GM12878 (cell line): Measurements from ENCODE around the gene FKBP1B. TPM values are rescaled to one million over a fixed set of nuclear protein-coding genes. Genes with fewer than 3 reads are reported as not detected.

Experiments
- ATAC-seq: fragments of 200-7000 bp; cut with Tn5 transposase; 3 replicates; pipeline ENCODE4 v1.9.1; 2020; ENCODE audit warnings: mild to moderate bottlenecking, moderate library complexity
- BruUV-seq: library from RNA; stranded (reverse); fragments of 400-500 nt; replicated peaks from 2 replicates; lab custom pipeline; 2021; lab: Mats Ljungman, UMichigan
- CTCF ChIA-PET: fragments of 300-600 bp; sonication (Branson Sonifier 250); formaldehyde crosslinking; extraction: SDS; loops from one replicate; lab custom pipeline; 2021; ENCODE audit warnings: inconsistent platforms; lab: Yijun Ruan, JAX
- POLR2A ChIA-PET: fragments of 350-600 bp; formaldehyde crosslinking; extraction: SDS; loops from one replicate; lab custom pipeline; 2021; ENCODE audit warnings: inconsistent platforms; lab: Charles Lee
- RAD21 ChIA-PET: fragments of 300-600 bp; sonication (Branson Sonifier 250); formaldehyde crosslinking; loops from one replicate; lab custom pipeline; 2023; ENCODE audit warnings: antibody characterized with exemption; ENCODE audit not compliant: unreplicated experiment; lab: Charles Lee
- SMC1A ChIA-PET: fragments of 300-600 bp; sonication (Branson Sonifier 250); formaldehyde crosslinking; loops from one replicate; lab custom pipeline; 2023; ENCODE audit not compliant: unreplicated experiment, uncharacterized antibody; lab: Charles Lee
- DNase-seq: peaks from one replicate; pipeline ENCODE4 v3.0.0-alpha.2; 2011; ENCODE audit warnings: low read depth, low spot score
- FAIRE-seq: peaks from 3 replicates; lab custom pipeline; 2011; peaks lifted over from hg19 to GRCh38; lab: Jason Lieb, UNC
- H2AFZ ChIP-seq: 2 replicates; pipeline ENCODE4 v1.6.0; 2011; ENCODE audit warnings: low read depth, low read length, control low read depth; ENCODE audit not compliant: control insufficient read depth
- H3K27ac ChIP-seq: 2 replicates; pipeline ENCODE4 v1.5.1; 2011; ENCODE audit warnings: control low read depth; ENCODE audit not compliant: control insufficient read depth, insufficient read depth
- H3K27me3 ChIP-seq, 2 experiments: replicated peaks in 1 of 2; 2 replicates each; pipeline versions ENCODE4 v1.6.0 to v1.6.1; 2011; ENCODE audit warnings: low read length in 1 of 2; ENCODE audit not compliant: control insufficient read depth in 2 of 2, insufficient read depth in 2 of 2
- H3K36me3 ChIP-seq, 2 experiments: 2 replicates each; pipeline ENCODE4 v1.5.1; 2011; ENCODE audit warnings: low read length in 1 of 2; ENCODE audit not compliant: control insufficient read depth in 2 of 2, insufficient read depth in 2 of 2
- H3K4me1 ChIP-seq: 2 replicates; pipeline ENCODE4 v1.6.1; 2011; ENCODE audit warnings: mild to moderate bottlenecking, low read length, moderate library complexity, mixed read lengths; ENCODE audit not compliant: control insufficient read depth, insufficient read depth
- H3K4me2 ChIP-seq: 2 replicates; pipeline ENCODE4 v1.6.0; 2011; ENCODE audit warnings: control low read depth; ENCODE audit not compliant: control insufficient read depth, insufficient read depth
- H3K4me3 ChIP-seq: fragments of 200-600 bp; sonication (generic); 2 replicates; pipeline ENCODE4 v1.5.1; 2016
- H3K79me2 ChIP-seq: 2 replicates; pipeline ENCODE4 v1.6.0; 2011; ENCODE audit warnings: low read length; ENCODE audit not compliant: control insufficient read depth, insufficient read depth
- H3K9ac ChIP-seq: 2 replicates; pipeline ENCODE4 v1.8.0; 2011; ENCODE audit warnings: low read length, control low read depth, mixed read lengths; ENCODE audit not compliant: control insufficient read depth, insufficient read depth
- H3K9me3 ChIP-seq: replicated peaks from 3 replicates; pipeline ENCODE4 v1.5.1; 2011; ENCODE audit warnings: mild to moderate bottlenecking, low read length; ENCODE audit not compliant: control insufficient read depth, insufficient read depth
- H4K20me1 ChIP-seq: 2 replicates; pipeline ENCODE4 v1.6.0; 2011; ENCODE audit not compliant: control insufficient read depth, insufficient read depth
- BRCA1 ChIP-seq: IDR thresholded peaks from 2 replicates; pipeline ENCODE4 v1.6.1; 2011; ENCODE audit warnings: low read depth, low read length, improper control_type of control experiment
- RFX5 ChIP-seq: IDR thresholded peaks from 2 replicates; pipeline ENCODE4 v1.6.1; 2011; ENCODE audit warnings: low read depth, low read length, improper control_type of control experiment
- STAT1 ChIP-seq: fragments of 450-650 bp; conservative IDR thresholded peaks from 2 replicates; pipeline ENCODE4 v1.6.1; 2014; ENCODE audit warnings: antibody characterized with exemption, mild to moderate bottlenecking
- WGBS: methylation state at CpG from one replicate; pipeline ENCODE4 v1.1.6; 2016; ENCODE audit warnings: low lambda C conversion rate; ENCODE audit not compliant: insufficient replicate concordance, insufficient coverage; ENCODE audit errors: missing lambda C conversion rate; 5-methylcytosine and 5-hydroxymethylcytosine counted together
- in situ Hi-C: fragments of 300-500 bp; cut with MboI; formaldehyde crosslinking; loops from 9 replicates; pipeline ENCODE4 v1.14.3; 2018; ENCODE audit warnings: mixed read lengths
- intact Hi-C: fragments of 100-400 bp; cut with micrococcal nuclease; formaldehyde crosslinking; loops from one replicate; pipeline ENCODE4 v1.14.2; 2022; ENCODE audit not compliant: unreplicated experiment
- polyA plus RNA-seq, 11 experiments: library from polyadenylated mRNA; depleted of rRNA in 4 of 11; unstranded in 6 of 11; stranded (reverse) in 5 of 11; fragments of >200 nt; fragmentation: Nextera tagmentation in 4 of 11; fragmentation: Illumina TruSeq in 1 of 11; extraction: Ambion mirVana in 4 of 11; extraction: Trizol in 1 of 11; gene quantifications; 1 replicate in 1 of 11; 2 replicates in 10 of 11; pipeline versions ENCODE4 v1.2.1 to v1.2.3, GENCODE V29; 2011 to 2016; ENCODE audit warnings: inconsistent platforms in 2 of 11, missing spikeins in 2 of 11, low read depth in 1 of 11
- total RNA-seq, 4 experiments: library from RNA; depleted of rRNA in 3 of 4; stranded (reverse); fragments of >200 nt in 3 of 4; fragmentation: Illumina TruSeq in 1 of 4; extraction: Trizol in 1 of 4; gene quantifications; 2 replicates each; pipeline versions ENCODE4 v1.2.1 to v1.2.3, GENCODE V29; 2013 to 2021
- TF ChIP-seq, protein P1 (sequence below): fragments of 450-650 bp; IDR thresholded peaks from 2 replicates; pipeline ENCODE4 v1.6.1; 2017; ENCODE audit warnings: mild to moderate bottlenecking
- TF ChIP-seq, protein P2 (sequence below): IDR thresholded peaks from 2 replicates; pipeline ENCODE4 v1.6.1; 2012; ENCODE audit warnings: low read length, inconsistent platforms
- TF ChIP-seq, protein P3 (sequence below): fragments of 450-650 bp; IDR thresholded peaks from 2 replicates; pipeline ENCODE4 v1.6.1; 2017; ENCODE audit warnings: mild to moderate bottlenecking, moderate library complexity

Gene FKBP1B
- total and polyA plus RNA-seq, 10 of the 15 experiments (the other 5 are each of a cell fraction or from before 2014, with no cell fraction given), result 0.18 to 0.53 (median 0.24) TPM

- no peak overlapping the region for H3K4me3 ChIP-seq
- no TSS peak for BruUV-seq
Observed at GRCh38 chr2:24110660-24111303, 61.2 kb downstream of the FKBP1B start.

More at GRCh38 chr2:24110660-24111303, 61.2 kb downstream of the FKBP1B start:
- Histone ChIP-seq H3K27ac (no peak overlapping the region), H3K36me3 (no peaks in the 10 kb centered on the region), H3K4me2 (no peak overlapping the region), H3K9ac (no peak overlapping the region), H3K4me1 (no peaks in the 10 kb centered on the region), H3K27me3 (no peaks in the 10 kb centered on the region), H2AFZ (no peak overlapping the region)
- DNase-seq, result no peak
- RAD21 ChIA-PET, result interaction anchor here (1.1 kb wide), 1 partner anchor 12 kb away, joined by 3 read pairs; no protein-coding TSS in a partner anchor
- ATAC-seq, result no peak
- TF ChIP-seq STAT1 (no peak), BRCA1 (no peak), RFX5 (no peak)
- TF ChIP-seq, protein P1, sequence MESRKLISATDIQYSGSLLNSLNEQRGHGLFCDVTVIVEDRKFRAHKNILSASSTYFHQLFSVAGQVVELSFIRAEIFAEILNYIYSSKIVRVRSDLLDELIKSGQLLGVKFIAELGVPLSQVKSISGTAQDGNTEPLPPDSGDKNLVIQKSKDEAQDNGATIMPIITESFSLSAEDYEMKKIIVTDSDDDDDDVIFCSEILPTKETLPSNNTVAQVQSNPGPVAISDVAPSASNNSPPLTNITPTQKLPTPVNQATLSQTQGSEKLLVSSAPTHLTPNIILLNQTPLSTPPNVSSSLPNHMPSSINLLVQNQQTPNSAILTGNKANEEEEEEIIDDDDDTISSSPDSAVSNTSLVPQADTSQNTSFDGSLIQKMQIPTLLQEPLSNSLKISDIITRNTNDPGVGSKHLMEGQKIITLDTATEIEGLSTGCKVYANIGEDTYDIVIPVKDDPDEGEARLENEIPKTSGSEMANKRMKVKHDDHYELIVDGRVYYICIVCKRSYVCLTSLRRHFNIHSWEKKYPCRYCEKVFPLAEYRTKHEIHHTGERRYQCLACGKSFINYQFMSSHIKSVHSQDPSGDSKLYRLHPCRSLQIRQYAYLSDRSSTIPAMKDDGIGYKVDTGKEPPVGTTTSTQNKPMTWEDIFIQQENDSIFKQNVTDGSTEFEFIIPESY, result no peak
- TF ChIP-seq, protein P2, sequence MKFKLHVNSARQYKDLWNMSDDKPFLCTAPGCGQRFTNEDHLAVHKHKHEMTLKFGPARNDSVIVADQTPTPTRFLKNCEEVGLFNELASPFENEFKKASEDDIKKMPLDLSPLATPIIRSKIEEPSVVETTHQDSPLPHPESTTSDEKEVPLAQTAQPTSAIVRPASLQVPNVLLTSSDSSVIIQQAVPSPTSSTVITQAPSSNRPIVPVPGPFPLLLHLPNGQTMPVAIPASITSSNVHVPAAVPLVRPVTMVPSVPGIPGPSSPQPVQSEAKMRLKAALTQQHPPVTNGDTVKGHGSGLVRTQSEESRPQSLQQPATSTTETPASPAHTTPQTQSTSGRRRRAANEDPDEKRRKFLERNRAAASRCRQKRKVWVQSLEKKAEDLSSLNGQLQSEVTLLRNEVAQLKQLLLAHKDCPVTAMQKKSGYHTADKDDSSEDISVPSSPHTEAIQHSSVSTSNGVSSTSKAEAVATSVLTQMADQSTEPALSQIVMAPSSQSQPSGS, result no peak
- TF ChIP-seq, protein P3, sequence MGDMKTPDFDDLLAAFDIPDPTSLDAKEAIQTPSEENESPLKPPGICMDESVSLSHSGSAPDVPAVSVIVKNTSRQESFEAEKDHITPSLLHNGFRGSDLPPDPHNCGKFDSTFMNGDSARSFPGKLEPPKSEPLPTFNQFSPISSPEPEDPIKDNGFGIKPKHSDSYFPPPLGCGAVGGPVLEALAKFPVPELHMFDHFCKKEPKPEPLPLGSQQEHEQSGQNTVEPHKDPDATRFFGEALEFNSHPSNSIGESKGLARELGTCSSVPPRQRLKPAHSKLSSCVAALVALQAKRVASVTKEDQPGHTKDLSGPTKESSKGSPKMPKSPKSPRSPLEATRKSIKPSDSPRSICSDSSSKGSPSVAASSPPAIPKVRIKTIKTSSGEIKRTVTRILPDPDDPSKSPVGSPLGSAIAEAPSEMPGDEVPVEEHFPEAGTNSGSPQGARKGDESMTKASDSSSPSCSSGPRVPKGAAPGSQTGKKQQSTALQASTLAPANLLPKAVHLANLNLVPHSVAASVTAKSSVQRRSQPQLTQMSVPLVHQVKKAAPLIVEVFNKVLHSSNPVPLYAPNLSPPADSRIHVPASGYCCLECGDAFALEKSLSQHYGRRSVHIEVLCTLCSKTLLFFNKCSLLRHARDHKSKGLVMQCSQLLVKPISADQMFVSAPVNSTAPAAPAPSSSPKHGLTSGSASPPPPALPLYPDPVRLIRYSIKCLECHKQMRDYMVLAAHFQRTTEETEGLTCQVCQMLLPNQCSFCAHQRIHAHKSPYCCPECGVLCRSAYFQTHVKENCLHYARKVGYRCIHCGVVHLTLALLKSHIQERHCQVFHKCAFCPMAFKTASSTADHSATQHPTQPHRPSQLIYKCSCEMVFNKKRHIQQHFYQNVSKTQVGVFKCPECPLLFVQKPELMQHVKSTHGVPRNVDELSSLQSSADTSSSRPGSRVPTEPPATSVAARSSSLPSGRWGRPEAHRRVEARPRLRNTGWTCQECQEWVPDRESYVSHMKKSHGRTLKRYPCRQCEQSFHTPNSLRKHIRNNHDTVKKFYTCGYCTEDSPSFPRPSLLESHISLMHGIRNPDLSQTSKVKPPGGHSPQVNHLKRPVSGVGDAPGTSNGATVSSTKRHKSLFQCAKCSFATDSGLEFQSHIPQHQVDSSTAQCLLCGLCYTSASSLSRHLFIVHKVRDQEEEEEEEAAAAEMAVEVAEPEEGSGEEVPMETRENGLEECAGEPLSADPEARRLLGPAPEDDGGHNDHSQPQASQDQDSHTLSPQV, result no peak
- TF ChIP-seq, all 136 proteins: peak for 0
- no peak for FAIRE-seq
- Histone ChIP-seq H3K9me3 (no peaks in the 10 kb centered on the region; the same call in 1 of the 3 replicates), H3K79me2 (no peaks in the 10 kb centered on the region), H4K20me1 (no peaks in the 10 kb centered on the region)
- intact Hi-C loops, result no loop called here
- in situ Hi-C loops, result no loop called here
- SMC1A ChIA-PET, result interaction anchor here (0.7 to 1.5 kb wide), 2 partner anchors 12 to 63 kb away, joined by 4 to 6 read pairs; partner anchors contain the start of gene PFN4
- CTCF ChIA-PET, result interaction anchor here (0.6 to 1.3 kb wide), 4 partner anchors 11 to 90 kb away, joined by 3 to 4 read pairs (median 3); no protein-coding TSS in a partner anchor
- POLR2A ChIA-PET, result interaction anchor here (1.9 kb wide), 1 partner anchor 12 kb away, joined by 5 read pairs; the partner anchor contains the start of gene PFN4
- 41% methylated on average over 7 of the region's 7 CpGs for WGBS
